Mononuclear cell (primary cell): ENCODE results near the gene PIAS2. TPM values are rescaled to one million over a fixed set of nuclear protein-coding genes. Genes with fewer than 3 reads are reported as not detected.
"Not testable (repeated sequence)": the region's sequence is repeated elsewhere in the genome, so short reads cannot be mapped to it uniquely, and the experiment has no call there.

Experiments
- H3K27me3 ChIP-seq: 2 replicates; pipeline ENCODE4 v1.6.0; 2011; ENCODE audit warnings: low read length, control low read depth; ENCODE audit not compliant: insufficient read depth
- H3K4me1 ChIP-seq: 2 replicates; pipeline ENCODE4 v1.5.1; 2011; ENCODE audit warnings: mild to moderate bottlenecking, low read length, control low read depth; ENCODE audit not compliant: insufficient read depth
- H3K4me3 ChIP-seq: 2 replicates; pipeline ENCODE4 v1.5.1; 2011; ENCODE audit warnings: mild to moderate bottlenecking, low read length, moderate library complexity
- H3K9me3 ChIP-seq: 2 replicates; pipeline ENCODE4 v1.5.1; 2011; ENCODE audit warnings: low read depth, mild to moderate bottlenecking, control low read depth, low read length
- total RNA-seq: library from RNA; depleted of rRNA; stranded (reverse); fragments of >200 nt; gene quantifications from one replicate; pipeline ENCODE4 v1.2.3, GENCODE V29; 2012

PIAS2 gene
- total RNA-seq, 1 donor, result 46.8 TPM

DNA sequence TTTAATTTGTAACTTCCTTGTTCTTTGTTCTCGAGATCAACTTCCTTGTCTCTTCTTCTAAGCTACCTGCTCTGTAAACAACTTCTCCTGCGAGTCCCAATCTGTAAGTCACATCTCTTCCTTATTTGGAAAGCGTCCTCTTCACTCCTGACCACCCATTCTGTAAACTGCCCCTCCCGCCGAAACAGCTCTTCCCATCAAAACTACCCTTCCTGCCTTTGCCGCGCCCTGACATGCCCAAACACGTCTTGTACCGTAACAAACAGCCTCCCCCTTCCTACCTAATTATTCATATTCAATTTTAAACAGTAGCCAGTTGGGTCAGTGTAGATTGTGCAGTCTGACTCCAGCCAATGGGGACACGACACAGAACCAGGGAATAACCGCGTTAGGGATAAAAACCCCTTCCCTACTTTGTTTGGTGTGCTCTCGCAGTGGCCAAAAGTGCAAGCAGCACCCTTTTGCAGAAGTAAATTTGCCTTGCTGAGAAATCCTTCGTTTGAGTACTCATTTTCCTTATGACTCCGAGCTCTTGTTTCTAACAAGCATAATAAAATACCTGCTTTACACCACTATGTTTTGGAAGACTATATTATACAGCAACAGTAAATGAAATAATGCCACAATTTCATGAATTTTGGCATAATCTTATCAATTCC lies 39.8 kb downstream of the PIAS2 start:
- Histone ChIP-seq H3K9me3 (peaks cover 24% of the 10 kb centered on the region), H3K4me3 (no peak overlapping the region), H3K4me1 (peaks cover 7% of the 10 kb centered on the region), H3K27me3 (no peaks in the 10 kb centered on the region)

DNA sequence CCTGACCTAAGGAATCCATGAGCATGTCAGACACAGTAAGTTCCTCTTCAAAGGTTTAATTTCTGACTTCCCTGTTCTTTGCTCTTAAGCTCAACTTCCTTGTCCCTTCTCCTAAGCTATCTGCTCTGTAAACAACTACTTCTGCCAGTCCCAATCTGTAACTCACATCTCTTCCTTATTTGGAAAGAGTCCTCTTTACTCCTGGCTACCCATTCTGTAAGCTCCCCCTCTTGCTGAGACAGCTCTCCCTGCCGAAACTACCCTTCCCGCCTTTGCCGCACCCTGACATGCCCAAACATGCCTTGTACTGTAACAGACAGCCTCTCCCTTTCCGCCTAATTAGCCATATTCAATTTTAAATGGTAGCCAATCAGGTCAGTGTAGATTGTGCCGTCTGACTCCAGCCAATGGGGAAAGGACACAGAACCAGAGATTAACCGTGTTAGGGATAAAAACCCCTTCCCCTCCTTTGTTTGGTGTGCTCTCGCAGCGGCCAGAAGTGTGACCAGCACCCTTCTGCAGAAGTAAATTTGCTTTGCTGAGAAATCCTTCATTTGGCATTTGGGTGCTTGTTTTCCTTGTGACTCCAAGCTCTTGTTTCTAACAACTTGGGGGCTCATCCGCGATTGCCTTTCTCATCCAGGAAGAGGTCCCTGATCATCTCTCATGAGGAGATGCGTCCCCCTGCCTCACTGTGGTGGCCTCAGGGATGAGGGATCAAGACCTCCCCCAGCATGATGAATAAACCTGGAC lies 49.0 kb downstream of the PIAS2 start:
- Histone ChIP-seq H3K27me3 (no peaks in the 10 kb centered on the region), H3K4me3 (no peak overlapping the region), H3K9me3 (peaks cover 5% of the 10 kb centered on the region), H3K4me1 (peaks cover 3% of the 10 kb centered on the region)

DNA sequence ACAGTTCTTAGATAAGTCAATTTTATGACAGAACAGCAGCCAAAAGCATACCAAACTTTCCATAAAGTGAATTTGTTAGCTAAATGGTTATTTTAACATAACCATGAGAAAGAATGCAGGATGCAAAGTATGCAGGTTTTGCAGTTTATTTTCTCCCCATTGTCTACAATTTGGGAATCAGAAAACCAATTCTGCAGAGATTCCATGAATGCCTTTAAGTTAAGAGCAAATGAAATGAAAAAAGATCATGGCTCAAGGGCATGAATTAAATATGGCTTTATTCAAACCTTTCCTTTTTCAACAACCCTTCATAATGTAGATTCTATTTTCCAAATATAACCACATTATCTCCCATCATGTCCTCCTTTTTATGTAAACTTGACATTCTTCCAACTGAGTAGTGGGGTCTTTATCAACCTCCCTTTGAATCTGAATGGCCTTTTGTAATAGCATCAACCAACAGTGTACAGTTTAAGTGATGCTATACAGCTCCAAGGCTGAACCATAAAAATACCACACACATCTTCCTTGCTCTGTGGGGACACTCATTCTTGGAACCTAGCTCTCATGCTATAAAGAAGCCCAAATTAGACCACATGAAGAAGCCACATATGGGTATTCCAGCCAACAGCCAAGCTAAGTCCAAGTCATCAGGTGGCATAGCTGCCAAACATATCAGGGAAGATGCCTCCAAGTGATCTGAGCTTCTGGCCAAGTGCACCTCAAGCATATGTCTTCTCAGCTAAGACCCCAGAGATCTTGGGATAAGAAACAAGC lies 49.8 kb downstream of the PIAS2 start:
- Histone ChIP-seq H3K4me1 (peaks cover 3% of the 10 kb centered on the region), H3K27me3 (no peaks in the 10 kb centered on the region), H3K4me3 (no peak overlapping the region), H3K9me3 (peaks cover 5% of the 10 kb centered on the region)

DNA sequence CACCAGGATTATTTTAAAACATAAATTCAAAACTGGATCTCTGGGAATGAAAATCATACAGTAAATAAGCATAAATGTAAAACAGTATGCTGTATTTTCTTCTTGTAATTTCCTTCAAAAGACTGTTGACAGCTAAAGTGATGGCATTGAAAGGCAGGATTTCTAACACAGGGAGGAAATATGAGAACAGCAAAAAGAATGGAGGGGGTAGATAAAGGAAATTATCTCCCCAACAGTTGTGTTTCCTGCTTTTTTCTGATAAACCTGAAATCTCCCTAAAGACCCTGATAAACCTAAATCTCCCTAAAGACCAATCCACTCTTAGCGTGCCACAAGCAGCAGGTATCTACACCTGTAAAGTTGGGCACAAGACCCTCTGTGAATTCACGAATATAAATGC lies 50.8 kb downstream of the PIAS2 start:
- peaks cover 5% of the 10 kb centered on the region for H3K9me3 ChIP-seq
- H3K27me3 ChIP-seq, result no peaks in the 10 kb centered on the region
- H3K4me3 ChIP-seq, result no peak overlapping the region
- H3K4me1 ChIP-seq, result peaks cover 3% of the 10 kb centered on the region

DNA sequence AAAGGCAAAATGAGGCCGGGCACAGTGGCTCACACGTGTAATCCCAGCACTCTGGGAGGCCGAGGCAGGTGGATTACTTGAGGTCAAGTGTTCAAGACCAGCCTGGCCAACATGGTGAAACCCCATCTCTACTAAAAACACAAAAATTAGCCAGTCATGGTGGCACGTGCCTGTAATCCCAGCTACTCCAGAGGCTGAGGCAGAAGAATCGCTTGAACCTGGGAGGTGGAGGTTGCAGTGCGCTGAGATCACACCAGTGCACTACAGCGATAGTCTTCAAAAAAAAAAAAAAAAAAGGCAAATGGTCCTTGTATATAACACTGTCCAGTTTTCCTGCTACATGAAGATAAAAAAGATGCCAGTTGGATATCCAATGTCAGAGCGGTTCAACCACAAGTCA lies 52.1 kb downstream of the PIAS2 start:
- H3K9me3 ChIP-seq, H3K4me1 ChIP-seq, H3K4me3 ChIP-seq, H3K27me3 ChIP-seq: not testable (repeated sequence)

DNA sequence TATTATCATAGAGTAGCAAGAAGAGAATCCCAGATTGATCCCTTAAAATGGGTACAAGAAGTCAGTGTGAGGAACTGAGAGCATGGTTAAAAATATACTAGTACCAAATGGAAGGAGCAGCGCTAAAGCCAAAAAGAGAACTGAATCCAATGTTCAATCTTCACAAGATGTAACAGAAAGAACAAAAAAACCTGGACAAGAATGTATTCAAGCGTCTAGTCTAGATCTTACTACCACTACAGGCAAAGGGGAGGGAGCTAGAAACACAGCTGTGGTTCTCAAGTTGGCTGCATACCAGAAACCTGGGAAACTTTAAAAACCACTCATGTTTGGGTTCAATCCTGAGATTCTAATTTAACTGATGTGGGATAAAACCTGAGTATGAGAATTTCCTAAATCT lies 57.5 kb downstream of the PIAS2 start:
- no peaks in the 10 kb centered on the region for H3K4me1 ChIP-seq
- H3K27me3 ChIP-seq, result no peaks in the 10 kb centered on the region
- no peak overlapping the region for H3K4me3 ChIP-seq
- no peaks in the 10 kb centered on the region for H3K9me3 ChIP-seq

DNA sequence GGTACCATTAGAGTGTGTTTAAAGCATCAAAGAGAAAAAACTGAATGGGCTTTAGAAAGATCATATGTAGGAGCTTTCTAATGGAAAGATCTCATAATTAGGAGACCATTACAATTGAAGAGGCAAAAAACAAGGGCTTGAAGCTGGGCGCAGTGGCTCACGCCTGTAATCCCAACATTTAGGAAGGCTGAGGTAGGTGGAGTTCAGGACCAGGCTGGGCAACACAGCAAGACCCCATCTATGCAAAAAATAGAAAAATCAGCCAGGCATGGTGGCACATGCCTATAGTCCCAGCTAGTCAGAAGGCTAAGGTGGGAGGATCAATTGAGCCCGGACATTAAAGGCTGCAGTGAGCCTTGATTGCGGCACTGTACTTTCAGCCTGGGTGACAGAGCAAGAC lies 59.0 kb downstream of the PIAS2 start:
- Histone ChIP-seq H3K9me3 (no peaks in the 10 kb centered on the region), H3K4me3 (no peak overlapping the region), H3K4me1 (no peaks in the 10 kb centered on the region), H3K27me3 (no peaks in the 10 kb centered on the region)

DNA sequence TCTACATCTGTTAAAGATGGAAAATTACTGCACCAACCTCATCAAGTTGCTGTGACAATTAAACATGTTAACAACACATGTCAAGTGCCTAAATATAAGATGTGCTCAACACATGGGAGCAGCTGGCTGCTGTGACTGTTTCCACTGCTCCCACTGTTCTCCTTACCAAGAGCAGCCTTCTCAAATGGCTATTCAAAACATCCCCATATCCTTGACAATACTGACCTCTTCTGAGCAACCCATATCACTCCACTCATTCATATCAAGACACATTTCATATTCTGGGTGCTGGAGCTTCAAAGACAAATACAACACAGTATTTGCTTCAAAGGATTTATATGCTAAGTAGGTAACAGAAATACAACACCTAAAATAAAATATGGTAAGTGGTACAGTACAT lies 60.3 kb downstream of the PIAS2 start:
- no peaks in the 10 kb centered on the region for H3K9me3 ChIP-seq
- H3K27me3 ChIP-seq, result no peaks in the 10 kb centered on the region
- H3K4me3 ChIP-seq, result no peak overlapping the region
- H3K4me1 ChIP-seq, result no peaks in the 10 kb centered on the region

DNA sequence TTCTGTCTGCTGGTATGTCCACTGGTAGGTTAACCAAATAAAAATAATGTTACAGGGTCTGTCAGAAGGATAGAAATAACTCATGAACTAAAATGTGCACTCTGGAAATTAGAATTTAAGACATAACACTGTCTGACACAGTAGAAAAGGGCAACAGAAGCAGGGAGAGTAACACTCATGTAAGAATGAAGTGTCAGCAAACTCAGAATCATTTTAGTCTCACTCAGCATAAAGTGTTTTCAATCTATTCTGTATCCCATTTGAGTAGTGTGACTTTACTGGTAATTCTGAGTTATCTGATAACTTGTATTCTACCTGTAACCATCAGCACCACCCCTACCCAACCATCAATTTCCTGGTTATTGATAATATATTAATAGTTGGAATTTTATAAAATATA lies 68.3 kb downstream of the PIAS2 start:
- H3K9me3 ChIP-seq, result no peaks in the 10 kb centered on the region
- no peaks in the 10 kb centered on the region for H3K27me3 ChIP-seq
- H3K4me3 ChIP-seq, result no peak overlapping the region
- H3K4me1 ChIP-seq, result no peaks in the 10 kb centered on the region

DNA sequence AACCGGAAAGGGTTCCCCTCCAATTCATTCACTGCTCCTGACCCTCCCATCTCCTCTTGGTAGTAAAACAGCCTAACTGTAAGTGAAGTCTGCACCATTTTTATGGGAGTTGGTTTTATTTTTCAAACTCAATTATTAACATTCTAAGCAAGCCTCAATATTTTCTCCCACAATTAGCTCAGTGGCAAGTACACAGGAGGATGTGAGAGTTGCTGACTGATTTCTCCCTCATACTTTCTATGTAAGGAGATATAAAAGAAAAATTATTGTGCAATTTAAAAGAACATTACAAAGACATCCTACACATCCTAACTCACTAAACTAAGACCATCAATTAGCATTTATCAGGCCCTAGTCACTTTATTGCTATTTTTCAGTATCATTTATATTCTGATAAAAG lies 73.9 kb downstream of the PIAS2 start:
- Histone ChIP-seq H3K4me3 (no peak overlapping the region), H3K4me1 (no peaks in the 10 kb centered on the region), H3K9me3 (no peaks in the 10 kb centered on the region), H3K27me3 (no peaks in the 10 kb centered on the region)

DNA sequence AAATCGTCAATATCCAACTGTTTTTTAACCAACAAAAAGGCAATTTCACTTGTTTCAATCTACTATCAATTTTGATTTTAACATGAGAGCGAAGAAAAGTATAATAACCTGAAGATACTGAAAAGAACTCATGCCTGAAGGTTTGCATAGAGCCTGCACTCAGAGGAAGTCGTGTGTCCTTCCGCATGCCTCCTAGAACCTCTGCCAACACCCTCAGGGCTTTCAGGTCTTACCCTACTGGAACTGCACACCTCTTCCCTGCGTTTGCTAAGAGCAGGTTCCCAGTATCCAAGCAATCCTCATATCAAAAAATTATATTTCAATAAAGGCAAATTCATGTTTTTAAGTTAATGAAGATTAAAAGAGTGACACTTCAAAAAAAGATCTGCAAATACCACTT lies 74.7 kb downstream of the PIAS2 start:
- H3K9me3 ChIP-seq, result no peaks in the 10 kb centered on the region
- no peaks in the 10 kb centered on the region for H3K27me3 ChIP-seq
- no peak overlapping the region for H3K4me3 ChIP-seq
- no peaks in the 10 kb centered on the region for H3K4me1 ChIP-seq

DNA sequence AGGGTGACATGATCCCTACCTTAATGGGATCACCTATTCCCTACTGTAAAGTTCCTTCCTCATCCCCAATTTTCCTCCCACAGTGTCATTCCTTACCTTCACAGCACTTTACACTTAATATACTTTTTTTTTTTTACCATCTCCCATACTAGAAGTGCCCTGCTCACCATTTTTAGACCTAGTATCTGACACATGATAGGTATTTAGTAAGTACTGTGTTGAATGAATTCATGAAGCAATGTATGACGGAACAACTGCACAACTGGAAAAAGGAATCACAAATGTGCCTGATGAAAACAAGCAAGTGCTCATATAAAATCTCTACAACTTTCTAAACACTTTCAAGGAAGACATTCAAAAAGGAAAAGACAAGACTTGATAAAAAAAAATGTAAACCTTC lies 83.4 kb downstream of the PIAS2 start:
- no peak overlapping the region for H3K4me3 ChIP-seq
- H3K27me3 ChIP-seq, result no peaks in the 10 kb centered on the region
- no peaks in the 10 kb centered on the region for H3K4me1 ChIP-seq
- H3K9me3 ChIP-seq, result no peaks in the 10 kb centered on the region

DNA sequence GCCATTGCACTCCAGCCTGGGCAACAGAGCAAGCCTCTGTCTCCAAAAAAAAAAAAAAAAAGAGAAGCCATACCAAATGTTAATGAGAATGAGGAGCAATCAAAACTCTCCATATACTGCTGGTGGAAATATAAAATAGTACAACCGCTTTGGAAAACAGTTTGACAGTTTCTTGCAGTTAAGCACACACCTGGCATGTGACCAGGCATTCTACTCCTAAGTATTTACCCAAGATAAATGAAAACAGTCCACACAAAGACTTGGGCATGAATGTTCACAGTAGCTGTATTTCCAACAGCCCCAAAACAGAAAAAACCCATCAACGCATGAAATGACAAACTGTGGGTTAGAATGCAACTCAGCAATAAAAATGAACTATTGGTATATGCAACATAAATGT lies 84.5 kb downstream of the PIAS2 start:
- no peaks in the 10 kb centered on the region for H3K27me3 ChIP-seq
- no peaks in the 10 kb centered on the region for H3K4me1 ChIP-seq
- H3K9me3 ChIP-seq, result no peaks in the 10 kb centered on the region
- no peak overlapping the region for H3K4me3 ChIP-seq

DNA sequence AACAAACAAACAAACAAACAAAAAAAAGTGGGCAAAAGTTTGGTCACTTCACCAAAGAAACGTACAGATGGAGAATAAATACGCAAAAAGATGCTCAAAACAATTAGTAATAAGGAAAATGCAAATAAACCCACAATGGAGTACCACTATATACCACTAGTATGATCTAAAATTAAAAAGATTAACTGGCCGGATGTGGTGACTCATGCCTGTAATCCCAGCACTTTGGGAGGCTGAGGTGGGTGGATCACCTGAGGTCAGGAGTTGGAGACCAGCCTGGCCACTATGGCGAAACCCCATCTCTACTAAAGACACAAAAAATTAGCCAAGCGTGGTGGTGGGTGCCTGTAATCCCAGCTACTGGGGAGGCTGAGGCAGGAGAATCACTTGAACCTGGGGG lies 84.9 kb downstream of the PIAS2 start:
- not testable (repeated sequence) for H3K9me3 ChIP-seq, H3K4me1 ChIP-seq, H3K27me3 ChIP-seq, H3K4me3 ChIP-seq

DNA sequence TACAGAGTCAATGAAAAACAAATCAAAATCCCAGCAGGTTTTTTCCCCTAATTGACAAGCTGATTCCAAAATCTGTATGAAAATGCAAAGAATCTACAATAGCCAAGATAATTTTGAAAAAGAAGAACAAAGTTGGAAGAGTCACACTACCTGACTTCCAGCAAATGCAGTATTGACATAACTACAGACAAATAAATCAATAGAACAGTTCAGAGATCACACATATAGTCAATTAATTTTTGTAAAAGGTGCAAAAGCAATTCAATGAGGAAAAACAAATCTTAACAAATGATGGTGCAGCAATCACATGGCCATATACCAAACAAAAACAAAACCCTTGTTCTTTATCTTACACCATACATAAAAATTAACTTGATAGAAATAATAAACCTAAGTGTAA lies 85.9 kb downstream of the PIAS2 start:
- no peak overlapping the region for H3K4me3 ChIP-seq
- no peaks in the 10 kb centered on the region for H3K27me3 ChIP-seq
- no peaks in the 10 kb centered on the region for H3K4me1 ChIP-seq
- H3K9me3 ChIP-seq, result no peaks in the 10 kb centered on the region
